Activated CD4-positive, alpha-beta T cell treated with anti-CD3 and anti-CD28 coated beads, Interleukin-2, Interleukin-6, amounts not matched to agents 100 ng/mL and 50 ng/mL, durations not matched to agents 16 hours and 8 hours (primary cell): ENCODE results near the gene ADAMTSL2.
"Not testable (repeated sequence)": the region's sequence is repeated elsewhere in the genome, so short reads cannot be mapped to it uniquely, and the experiment has no call there.

ENCODE experiments used
- DNase-seq: peaks from one replicate; pipeline ENCODE4 v3.0.0-alpha.2; 2020

Gene ADAMTSL2

DNA sequence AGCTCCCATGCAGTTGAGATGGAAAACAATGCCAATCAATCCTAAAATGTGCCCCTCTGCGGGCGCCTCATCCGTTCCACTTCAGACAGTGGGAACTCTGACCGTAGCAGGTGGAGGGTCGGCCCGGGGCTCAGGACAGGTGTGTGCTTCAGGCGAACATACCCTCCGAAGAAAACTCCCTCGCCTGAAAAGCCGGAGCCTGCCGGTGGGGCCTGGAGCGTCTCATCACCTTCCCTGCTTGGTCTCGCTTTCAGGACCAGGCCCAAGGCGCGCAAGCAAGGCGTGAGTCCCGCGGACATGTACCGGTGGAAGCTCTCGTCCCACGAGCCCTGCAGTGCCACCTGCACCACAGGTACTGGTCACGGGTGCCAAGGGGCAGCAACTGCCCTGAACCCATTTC, 26.4 kb downstream of the ADAMTSL2 start:
- DNase-seq = no peak

DNA sequence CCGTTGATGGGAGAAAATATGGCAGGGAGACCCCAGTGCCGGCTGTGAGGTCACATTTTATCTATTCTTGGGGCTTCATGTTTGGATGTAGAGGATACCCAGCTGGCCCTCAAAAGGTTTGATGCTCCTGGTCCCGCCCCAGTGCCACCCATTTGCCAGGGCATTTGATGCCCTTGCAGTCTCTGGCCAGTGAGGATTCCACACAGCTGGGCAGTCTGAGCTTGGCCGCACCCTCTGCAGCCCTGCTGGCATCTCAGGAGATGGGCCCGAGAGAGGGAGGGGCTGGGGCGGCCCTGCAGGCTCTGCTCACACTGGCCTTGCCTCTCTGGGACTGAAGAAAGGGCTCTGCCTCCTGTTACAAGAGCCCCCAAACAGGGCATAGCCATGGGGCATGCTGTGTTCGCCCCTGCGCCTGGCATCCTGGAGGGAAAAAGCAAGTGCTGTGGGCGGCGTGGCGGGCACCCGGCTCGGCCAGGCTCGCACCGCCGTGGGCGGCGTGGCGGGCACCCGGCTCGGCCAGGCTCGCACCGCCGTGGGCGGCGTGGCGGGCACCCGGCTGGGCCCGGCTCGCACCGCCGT, 27.6 kb downstream of the ADAMTSL2 start:
- DNase-seq = no peak

DNA sequence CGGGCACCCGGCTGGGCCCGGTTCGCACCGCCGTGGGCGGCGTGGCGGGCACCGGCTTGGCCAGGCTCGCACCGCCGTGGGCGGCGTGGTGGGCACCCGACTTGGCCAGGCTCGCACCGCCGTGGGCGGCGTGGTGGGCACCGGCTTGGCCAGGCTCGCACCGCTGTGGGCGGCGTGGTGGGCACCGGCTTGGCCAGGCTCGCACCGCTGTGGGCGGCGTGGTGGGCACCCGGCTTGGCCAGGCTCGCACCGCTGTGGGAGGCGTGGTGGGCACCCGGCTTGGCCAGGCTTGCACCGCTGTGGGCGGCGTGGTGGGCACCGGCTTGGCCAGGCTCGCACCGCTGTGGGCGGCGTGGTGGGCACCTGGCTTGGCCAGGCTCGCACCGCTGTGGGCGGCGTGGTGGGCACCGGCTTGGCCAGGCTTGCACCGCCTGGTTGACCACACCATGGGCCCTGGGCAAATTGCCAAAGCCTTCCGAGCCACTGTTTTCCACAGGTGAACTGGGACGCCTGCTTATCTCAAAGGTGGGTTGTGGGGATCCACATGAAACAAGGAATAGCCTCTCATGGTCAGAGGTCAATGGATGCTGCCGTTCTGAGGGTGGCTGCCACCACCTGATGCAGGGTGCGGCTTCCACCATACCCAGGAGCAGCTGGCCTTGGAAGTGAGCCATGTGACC, 28.2 kb downstream of the ADAMTSL2 start:
- no peak for DNase-seq

DNA sequence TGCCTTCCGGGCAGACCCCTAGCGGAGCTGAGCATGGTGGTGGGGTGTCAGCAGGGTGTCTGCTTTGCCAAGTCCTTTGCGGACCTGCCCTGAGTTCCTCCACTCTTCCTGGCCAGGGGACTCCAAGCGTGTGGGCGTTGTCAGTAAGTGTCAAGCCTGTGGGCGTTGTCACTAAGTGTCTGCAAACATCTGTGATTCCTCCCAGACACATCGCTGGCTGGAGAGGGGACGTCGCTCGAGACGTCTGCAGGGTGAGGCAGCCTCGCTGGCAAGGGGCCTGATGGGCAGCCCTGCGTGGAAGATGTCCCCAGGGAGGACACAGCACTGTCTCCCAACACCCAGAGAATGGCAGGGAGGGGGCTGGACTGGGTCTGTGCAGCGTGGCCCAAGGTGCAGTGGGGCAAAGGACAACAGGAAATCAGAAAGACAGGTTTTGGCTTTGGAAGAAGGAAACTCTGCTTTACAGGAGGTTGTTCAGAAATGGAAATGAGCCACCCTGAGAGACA, 28.8 kb downstream of the ADAMTSL2 start:
- DNase-seq = no peak

DNA sequence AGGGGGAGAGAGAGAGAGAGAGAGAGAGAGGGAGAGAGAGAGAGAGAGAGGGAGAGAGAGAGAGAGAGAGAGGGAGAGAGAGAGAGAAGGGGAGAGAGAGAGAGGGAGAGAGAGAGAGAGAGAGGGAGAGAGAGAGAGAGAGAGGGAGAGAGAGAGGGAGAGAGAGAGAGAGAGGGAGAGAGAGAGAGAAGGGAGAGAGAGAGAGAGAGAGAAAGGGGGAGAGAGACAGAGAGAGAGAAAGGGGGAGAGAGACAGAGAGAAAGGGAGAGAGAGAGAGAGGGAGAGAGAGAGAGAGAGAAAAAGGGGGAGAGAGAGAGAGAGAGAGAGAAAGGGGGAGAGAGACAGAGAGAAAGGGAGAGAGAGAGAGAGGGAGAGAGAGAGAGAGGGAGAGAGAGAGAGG, 29.3 kb downstream of the ADAMTSL2 start:
- not testable (repeated sequence) for DNase-seq

DNA sequence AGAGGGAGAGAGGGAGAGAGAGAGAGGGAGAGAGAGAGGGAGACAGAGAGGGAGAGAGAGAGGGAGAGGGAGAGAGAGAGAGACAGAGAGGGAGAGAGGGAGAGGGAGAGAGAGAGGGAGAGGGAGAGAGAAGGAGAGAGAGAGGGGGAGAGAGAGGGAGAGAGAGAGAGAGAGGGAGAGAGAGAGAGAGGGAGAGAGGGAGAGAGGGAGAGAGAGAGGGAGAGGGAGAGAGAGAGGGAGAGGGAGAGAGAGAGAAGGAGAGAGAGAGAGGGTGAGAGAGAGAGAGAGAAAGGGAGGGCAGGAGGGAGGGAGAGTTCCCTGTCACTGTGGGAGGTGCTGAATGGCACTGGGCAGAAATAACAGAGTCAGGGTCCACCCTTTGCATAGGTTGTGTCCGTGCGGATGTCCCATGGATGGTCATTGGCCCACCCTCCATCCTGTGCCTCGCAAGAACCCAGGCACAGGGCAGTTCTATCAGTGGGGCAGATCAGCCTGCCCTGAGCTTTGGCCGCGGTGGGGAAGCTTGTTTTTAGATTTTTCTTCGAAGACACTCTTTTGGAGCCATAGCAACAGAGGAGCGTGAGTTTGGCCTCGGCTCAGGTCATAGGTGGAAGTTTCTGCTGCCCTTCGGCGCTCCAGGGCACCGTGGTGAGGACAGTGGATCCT, 30.1 kb downstream of the ADAMTSL2 start:
- no peak for DNase-seq

DNA sequence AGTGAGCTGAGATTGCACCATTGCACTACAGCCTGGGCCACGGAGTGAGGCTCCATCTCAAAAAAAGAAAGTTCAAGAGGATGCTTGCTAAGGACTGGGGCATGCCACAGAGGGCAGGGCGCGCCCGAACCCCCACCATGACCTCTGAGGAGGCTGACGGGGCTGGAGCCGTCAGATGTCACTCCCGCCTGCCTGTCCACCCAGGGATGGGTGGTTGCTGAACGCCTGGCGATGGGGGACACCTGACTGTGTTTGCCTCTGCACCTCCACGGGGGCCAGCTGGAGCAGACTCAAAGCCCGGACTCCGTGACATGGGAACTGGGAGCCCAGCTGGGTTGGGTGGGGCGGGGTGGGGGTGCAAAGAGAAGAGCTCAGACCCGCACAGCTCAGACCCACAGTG, 31.9 kb downstream of the ADAMTSL2 start:
- no peak for DNase-seq

DNA sequence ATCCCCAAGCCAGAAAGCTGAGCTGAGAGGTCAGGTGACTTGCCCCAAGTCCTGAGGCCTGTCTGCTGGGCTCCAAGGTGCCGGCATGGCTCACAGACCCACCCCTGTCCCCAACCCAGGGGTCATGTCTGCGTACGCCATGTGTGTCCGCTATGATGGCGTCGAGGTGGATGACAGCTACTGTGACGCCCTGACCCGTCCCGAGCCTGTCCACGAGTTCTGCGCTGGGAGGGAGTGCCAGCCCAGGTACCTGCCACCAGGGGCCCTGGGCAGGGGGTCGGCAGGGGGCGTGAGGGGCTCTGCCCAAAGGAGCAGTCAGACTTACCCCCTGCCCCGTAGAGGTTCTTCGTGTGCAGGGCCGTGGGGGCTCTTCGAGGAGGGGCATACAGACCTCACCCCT, 32.3 kb downstream of the ADAMTSL2 start:
- DNase-seq = no peak

DNA sequence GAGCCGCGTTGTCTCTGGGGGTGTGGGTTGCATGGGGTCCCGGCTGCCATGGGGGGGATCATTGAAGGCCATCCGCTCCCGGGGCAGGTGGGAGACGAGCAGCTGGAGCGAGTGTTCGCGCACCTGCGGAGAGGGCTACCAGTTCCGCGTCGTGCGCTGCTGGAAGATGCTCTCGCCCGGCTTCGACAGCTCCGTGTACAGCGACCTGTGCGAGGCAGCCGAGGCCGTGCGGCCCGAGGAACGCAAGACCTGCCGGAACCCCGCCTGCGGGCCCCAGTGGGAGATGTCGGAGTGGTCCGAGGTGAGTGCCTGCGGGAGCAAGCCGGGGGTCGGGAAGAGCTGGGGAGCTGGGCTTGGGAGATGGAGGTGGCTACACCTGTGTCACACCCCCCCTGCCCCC, 33.7 kb downstream of the ADAMTSL2 start:
- DNase-seq = no peak

DNA sequence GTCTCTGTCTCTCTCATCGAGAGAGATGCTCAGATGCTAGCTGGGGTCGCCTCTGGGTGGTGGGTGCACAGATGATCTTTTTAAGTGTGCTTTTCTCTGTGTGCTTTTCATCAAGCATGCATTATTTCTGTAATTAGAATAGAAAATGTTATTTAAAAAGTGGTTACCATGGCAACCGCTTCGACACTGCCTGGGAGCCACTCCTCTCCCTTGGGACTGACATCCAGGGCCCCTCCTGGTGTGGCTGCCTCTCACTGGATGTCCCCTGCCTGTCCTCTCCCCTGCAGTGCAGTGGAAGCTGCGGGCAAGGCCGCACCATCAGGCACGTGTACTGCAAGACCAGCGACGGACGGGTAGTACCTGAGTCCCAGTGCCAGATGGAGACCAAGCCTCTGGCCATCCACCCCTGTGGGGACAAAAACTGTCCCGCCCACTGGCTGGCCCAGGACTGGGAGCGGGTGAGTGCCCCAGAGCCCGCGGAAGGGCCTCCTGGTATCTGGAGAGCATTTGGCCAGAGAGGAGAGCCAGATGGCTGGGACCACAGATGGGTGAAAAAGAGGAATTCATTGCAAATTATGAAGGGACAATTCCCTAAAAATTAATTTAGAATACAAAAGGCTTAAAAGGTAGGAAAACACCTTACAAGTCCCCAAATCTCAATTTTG, 34.7 kb downstream of the ADAMTSL2 start:
- no peak for DNase-seq

DNA sequence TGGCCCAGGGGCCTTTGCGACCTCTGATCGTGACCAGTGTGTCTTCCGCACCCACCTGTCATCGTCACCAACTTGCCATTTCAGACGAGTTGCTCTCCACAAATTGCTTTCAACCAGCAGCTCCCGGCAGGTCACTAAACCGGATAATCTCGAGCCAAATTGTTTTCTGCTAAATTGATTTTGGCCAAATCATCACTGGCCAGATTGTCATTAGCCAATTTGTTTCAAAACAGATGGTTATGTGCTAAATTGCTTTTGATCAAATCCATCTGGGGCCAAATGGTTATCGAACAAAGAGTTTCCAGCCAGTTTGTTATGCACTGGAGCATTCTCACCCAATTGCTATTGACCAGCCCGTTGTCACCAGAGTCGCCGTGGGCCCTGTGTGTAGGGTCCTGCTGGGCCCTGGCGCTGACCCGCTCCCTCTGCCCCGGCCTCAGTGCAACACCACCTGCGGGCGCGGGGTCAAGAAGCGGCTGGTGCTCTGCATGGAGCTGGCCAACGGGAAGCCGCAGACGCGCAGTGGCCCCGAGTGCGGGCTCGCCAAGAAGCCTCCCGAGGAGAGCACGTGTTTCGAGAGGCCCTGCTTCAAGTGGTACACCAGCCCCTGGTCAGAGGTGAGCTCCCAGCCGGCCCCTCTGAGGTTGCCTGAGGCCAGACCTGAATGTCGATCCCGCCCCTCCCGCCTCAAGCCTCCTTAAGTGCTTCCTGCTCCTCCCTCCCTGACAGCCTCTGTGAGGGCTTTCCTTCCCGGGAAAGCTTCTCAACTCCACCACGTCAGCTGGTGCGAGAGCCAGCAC, 35.6 kb downstream of the ADAMTSL2 start:
- no peak for DNase-seq

DNA sequence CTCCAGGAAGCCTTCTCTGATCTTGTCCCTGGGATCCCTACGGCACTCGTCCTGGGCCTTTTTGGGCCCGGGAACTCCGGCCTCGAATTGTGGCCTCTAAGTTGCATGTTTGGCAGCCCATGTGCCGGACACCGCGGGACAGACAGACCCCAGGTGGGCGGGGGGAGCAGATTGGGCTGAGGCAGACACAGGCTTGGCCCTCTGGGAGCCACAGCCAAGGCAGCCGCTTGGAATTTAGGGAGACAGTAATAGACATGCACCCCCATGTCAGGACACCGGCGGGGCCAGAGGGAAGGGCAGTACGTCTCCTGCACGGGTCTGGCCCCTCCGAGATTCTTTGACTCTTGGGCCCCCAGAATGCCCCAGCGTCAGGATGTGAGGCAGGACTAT, 36.2 kb downstream of the ADAMTSL2 start:
- DNase-seq = no peak

DNA sequence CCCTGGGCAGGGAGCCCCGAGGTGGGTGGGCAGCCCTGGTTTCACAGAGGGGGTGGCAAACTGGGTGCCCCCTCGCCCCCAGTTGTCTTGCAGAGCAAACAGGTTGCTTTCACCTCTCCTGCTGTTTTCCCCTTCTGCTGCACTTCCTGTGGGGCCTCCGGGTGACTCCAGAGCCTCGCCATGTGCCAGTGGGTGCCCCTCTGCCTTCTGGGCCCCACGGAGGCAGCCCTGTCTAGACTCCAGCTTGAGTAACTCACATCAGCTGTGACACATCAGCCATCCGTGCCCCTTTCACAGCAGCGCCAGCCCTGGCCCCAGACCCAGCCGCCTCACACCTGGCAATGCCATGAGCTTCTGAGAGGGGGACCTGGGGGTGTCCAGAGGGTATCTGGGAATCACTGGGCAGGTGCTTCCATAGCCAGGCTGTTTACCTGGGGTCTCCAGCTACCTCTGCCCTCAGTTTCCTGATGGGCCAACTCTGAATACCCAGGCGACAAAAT, 36.9 kb downstream of the ADAMTSL2 start:
- DNase-seq = no peak

DNA sequence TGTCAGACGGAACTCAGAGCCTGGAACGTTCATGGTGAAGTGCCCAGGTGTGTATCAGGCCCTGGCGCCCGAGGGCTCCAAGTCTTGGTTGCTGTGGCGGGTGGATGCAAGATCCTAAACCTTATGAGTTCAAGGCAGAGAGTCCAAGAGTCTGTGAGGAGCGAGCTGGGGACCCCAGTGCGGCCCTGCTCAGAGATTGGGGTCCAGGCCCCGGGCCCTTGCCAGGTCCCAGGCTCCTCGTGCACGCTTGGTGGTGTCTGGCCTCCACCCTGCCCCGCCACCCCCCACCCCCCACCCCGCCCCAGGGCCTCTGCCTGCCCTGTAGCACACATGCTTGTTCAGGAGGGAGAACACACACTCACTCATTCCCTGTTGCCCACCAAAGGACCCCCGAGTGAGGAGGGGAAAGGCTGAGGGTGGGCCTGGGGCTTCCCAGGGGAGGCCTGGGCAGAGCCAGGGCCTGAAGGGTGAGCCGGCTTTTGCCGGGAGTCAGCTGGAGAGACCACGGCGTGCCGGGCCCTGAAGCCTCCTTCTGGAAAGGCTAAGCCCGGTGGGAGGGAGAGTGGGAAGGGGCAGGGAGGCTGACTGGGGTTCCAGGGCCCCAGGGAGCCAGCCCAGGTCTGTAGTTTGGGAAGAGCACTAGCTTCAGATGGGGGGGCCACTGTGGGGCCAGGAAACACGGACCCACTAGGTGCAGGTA, 37.5 kb downstream of the ADAMTSL2 start:
- no peak for DNase-seq

DNA sequence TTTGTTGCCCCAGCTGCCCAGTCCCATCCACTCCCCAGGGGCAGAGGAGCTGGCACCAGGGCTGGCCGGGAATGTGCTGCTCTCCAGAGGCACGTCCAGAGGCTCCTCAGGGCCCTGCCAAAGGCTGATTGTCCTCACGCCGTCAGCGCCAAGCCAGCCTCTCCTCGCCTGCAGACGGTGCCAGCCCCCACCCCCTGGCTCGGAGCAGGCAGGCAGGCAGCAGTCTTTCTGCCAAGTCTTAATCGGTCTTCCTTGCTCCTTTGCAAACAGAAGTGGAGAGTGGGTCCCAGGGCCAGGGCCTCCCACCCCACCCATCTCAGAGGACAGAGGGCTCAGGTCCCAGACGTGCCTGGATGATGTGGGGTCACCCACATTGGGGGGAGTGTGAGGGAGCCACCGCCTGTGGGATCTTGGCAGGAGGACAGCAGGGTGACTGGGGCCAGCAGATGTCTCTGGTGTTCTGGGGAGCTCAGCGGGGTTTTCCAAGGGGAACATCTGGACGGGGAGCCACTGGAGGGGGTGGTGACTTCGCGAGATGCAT, 38.4 kb downstream of the ADAMTSL2 start:
- no peak for DNase-seq

DNA sequence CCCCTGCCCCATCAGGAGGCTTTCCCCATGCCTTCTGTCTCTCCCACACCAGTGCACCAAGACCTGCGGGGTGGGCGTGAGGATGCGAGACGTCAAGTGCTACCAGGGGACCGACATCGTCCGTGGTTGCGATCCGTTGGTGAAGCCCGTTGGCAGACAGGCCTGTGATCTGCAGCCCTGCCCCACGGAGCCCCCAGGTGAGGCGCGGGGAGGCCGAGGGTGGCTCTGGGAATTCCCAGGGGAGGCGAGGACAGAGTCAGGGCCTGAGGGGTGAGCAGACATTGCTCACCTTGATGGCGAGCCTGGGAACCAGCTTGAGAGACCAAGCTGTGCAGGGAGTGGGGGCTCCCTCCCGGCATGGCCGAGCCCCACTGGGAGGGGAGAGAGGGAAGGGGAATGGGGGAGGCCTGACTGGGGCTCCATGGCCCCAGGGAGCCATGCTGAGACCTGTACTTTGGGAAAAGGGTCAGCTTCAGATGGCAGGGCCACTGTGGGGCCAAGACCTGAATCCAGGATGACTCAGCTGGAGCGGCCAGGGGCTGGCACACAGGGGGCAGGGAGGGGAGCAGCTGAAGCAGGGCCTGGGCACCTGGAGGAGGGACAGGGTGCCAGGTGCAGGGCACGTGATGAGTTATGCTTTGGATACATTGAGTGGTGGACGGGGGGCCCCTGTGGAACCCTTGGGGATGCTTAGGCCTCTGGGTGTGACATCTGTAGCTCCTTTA, 39.4 kb downstream of the ADAMTSL2 start:
- no peak for DNase-seq

DNA sequence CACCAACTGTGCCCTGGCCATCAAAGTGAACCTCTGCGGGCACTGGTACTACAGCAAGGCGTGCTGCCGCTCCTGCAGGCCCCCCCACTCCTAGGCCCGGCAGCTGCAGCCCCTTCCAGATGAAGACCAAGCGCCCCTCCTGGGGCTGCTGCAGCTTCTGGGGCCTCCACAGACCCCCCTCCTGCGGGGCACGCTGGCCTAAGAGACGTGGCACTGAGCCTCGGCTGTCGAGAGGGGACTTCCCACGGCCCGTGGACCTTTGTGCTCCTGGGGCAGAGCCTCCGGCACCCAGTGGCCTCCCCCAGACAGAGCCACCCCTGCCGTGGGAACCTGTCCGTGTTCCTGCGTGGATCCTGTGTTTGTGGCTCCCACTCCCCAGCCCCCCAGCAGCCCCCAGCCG, 40.3 kb downstream of the ADAMTSL2 start:
- no peak for DNase-seq

DNA sequence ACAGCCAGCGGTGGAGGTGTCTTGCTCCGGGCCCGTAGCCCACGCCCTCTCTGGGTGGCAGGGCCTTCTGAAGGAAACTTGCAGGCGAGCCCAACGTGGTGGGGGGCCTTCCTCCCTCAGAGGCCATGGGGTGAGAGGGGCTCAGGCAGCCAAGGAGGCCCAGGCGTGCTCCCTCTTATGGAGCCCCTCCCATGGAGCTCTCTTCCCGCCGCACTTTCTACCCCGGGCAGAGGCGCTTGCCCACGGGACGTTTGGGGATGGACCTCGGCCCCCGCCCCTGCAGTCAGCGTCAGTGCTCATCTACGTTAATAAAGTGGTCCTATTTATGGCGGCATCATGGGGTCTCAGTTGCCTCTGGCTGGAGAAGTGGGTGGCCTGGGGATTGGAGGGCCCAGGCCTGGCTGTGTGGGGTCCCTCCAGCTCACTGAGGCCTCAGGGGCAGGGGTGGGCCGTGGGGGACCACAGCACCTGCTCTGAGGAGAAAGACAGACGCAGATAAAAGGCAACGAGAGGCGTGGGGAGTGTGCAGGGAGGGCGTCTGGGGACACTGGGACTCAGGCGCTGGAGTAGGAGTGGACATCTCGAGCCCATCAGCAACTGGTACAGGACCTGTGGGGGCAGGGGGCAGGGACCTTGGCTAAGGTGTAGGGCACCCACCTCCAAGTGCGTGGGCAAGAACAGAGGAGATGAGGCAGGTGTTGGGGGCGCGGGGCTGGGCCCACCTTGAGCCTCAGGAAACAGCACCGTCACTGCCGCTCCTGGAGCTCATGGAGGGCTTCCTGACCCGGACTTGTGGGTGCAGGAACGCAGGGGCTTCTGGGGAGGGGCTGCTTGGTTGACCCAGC, 40.9 kb downstream of the ADAMTSL2 start:
- DNase-seq = no peak

DNA sequence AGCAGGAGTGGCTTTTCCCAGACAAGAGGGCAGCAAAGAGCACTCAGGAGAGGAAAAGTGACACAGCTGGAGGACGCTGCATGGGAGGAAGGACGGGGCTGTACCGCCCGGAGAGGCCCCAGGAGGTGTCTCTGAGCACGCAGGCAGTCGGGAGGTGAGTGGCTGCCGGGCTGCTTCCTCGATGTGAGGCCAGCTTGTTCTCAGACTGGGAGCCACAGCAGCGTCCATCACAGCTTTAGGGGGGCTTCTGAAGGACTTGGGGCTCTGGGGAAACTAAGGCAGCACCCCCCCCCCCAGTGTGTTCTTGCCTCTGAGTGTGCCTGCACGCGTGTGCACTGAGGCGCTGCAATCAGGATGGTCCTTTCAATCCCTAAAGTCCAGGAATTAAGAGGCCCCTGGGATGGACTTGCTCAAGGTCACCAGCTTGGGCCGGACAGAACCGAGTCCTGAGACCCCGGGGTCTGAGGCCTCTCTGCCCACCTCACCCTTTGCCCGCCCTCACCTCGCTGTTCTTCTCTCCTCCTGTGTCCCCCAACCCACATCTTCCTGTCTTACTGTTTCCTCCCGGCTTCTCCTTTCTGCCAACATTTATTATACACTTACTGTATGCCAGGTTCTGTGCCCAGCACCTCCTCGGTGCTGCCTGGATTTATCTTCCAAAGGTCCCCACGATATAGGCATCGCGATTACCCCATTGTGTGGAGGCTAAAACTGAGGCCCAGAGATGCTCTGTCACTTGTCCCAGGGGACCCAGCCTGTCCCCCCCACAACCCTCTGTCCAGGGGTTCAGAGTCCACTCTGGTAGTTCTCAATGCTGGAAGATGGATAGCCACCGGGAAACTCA, 41.7 kb downstream of the ADAMTSL2 start:
- DNase-seq = no peak
